Heart left ventricle (tissue), 16 donors: Measurements from ENCODE around the gene ULBP3. TPM values are rescaled to one million over a fixed set of nuclear protein-coding genes. Genes with fewer than 3 reads are reported as not detected.

Source experiments
- ATAC-seq, 4 donors: fragments of 200-7000 bp; cut with Tn5 transposase; one replicate each; pipeline ENCODE4 v1.9.1; 2020 to 2022; ENCODE audit warnings: moderate library complexity in 4 of 4, mild to moderate bottlenecking in 3 of 4, moderate number of reproducible peaks in 1 of 4
- DNase-seq, 5 donors: peaks; one replicate each; pipeline ENCODE4 v3.0.0-alpha.2; 2020
- H3K27ac ChIP-seq, 12 donors: fragments of 200-600 bp; sonication (generic) in 4 of 12; one replicate each; pipeline versions ENCODE4 v1.5.0 to v1.8.0; 2016 to 2022; ENCODE audit warnings: mild to moderate bottlenecking in 2 of 12
- H3K27me3 ChIP-seq, 9 donors: fragments of 200-600 bp; sonication (generic) in 2 of 9; one replicate each; pipeline versions ENCODE4 v1.5.1 to v1.8.0; 2016 to 2022; ENCODE audit warnings: mild to moderate bottlenecking in 3 of 9
- H3K36me3 ChIP-seq, 9 donors: fragments of 200-600 bp; sonication (generic) in 2 of 9; one replicate each; pipeline versions ENCODE4 v1.5.0 to v1.8.0; 2018 to 2022; ENCODE audit warnings: mild to moderate bottlenecking in 2 of 9
- H3K4me1 ChIP-seq, 12 donors: fragments of 200-600 bp; sonication (generic) in 4 of 12; one replicate each; pipeline versions ENCODE4 v1.5.0 to v1.8.0; 2016 to 2022; ENCODE audit warnings: mild to moderate bottlenecking in 3 of 12
- H3K4me3 ChIP-seq, 12 donors: fragments of 200-600 bp; sonication (generic) in 4 of 12; one replicate each; pipeline versions ENCODE4 v1.5.0 to v1.8.0; 2017 to 2022; ENCODE audit warnings: mild to moderate bottlenecking in 9 of 12, moderate library complexity in 4 of 12
- H3K9me3 ChIP-seq, 12 donors: fragments of 200-600 bp; sonication (generic) in 4 of 12; one replicate each; pipeline versions ENCODE4 v1.5.0 to v1.8.0; 2016 to 2022; ENCODE audit warnings: mild to moderate bottlenecking in 1 of 12
- POLR2A ChIP-seq, 2 donors: fragments of 450-650 bp; IDR thresholded peaks; one replicate each; pipeline ENCODE4 v1.6.1; 2017; ENCODE audit warnings: antibody characterized with exemption in 2 of 2, mild to moderate bottlenecking in 2 of 2, moderate library complexity in 2 of 2
- WGBS, 4 donors: extraction: QIAGEN DNeasy Blood & Tissue Kit in 2 of 4; methylation state at CpG; one replicate each; pipeline versions ENCODE4 v1.1.5 to v1.1.7; 2013 to 2018; 5-methylcytosine and 5-hydroxymethylcytosine counted together
- intact Hi-C, 10 donors: fragments of 100-400 bp; cut with DNase I; formaldehyde crosslinking; loops; one replicate each; pipeline versions ENCODE4 v1.11.1 to v1.14.2; 2022
- polyA plus RNA-seq, 2 donors: library from polyadenylated mRNA; stranded (reverse); fragments of 200-250 nt; gene quantifications; one replicate each; pipeline ENCODE4 v1.2.3, GENCODE V29; 2013
- total RNA-seq, 9 donors: library from RNA; depleted of rRNA in 2 of 9; stranded (reverse); fragments of >200 nt in 2 of 9; fragmentation: NEBNext Ultra II Directional in 3 of 9; extraction: Animal tissue kit (Norgen Biotek cat#: 25700) in 3 of 9; gene quantifications; one replicate each; pipeline versions ENCODE4 v1.1.0 to v1.2.4, GENCODE V29; 2016 to 2023
- TF ChIP-seq, protein P1 (sequence below), 12 donors: fragments of 200-600 bp; sonication (generic) in 4 of 12; IDR thresholded peaks; one replicate each; pipeline versions ENCODE4 v1.5.0 to v1.8.0; 2018 to 2022; ENCODE audit warnings: antibody characterized with exemption in 12 of 12, mild to moderate bottlenecking in 5 of 12
- donor health status: ischemic (EF 13 %, LVEDD 7.1; RV severe dilation, severe dysfunction).
- donor health status: healthy with polysubstance abuse.
- donor health status: DM: no; HTN: yes; CAD: no.
- donor health status: DM: no; HTN: no; CAD: no.
- donor health status: ischemic (EF 25% LVEDD 6.9; RV normal size, moderate dysfunction).
- donor health status: ischemic (EF 25% LVEDD 5.7; RV mildly dilated, moderate dysfunction).
- donor health status: healthy.
- donor health status: DM: yes; HTN: yes; CAD: no.
- donor health status: ischemic (EF 35%, LVEDD 5.7; RV mildly dilated, moderate dysfunction).
- donor health status: nonischemic (EF 11% LVEDD 7.7; RV severe dilation, severe dysfunction).
- donor health status: DM: yes; HTN: yes; CAD: no.
- donor health status: PGD.
- donor health status: ischemic (EF 29% LVEDD 5.4; RV normal size, mild dysfunction).
- donor health status: nonischemic (EF 23%, LVEDD 6.1; RV moderate dilation, normal function).

The ULBP3 gene
- total and polyA plus RNA-seq, 11 donors, result 0.72 to 3.6 (median 1.3) TPM; not detected in 1

DNA sequence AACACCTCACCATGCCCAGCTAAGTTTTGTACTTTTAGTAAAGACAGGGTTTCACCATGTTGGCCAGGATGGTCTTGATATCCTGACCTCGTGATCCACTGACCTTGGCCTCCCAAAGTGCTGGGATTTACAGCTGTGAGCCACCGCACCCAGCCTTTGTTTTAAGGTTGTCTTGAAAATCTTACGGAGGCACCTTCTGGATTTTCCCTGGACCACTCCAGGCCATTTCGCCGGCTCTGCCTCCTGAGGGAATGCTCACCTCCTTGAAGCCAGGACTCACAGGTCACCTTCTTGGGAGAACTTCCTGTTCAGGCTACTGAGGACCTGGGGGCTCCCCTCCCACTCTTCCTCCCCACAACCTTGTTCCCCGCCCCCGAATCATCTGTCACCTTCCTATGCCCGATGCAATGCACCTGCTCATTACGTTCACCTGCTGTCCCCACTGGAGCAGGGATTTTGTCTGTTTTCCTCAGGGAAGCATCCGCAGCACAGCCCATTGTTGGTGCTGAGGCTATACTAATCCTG, 24.2 kb downstream of the ULBP3 start:
- Histone ChIP-seq H3K27me3 (peaks cover 6 to 44% (median 12%) of the 10 kb centered on the region in 9 donors), H3K9me3 (no peaks in the 10 kb centered on the region), H3K4me1 (no peaks in the 10 kb centered on the region), H3K4me3 (no peak overlapping the region), H3K36me3 (no peaks in the 10 kb centered on the region), H3K27ac (no peak overlapping the region)
- DNase-seq (no peak), ATAC-seq (no peak)
- 89 to 93% (median 91%) methylated on average over 10 of the region's 10 CpGs for WGBS, 4 donors
- intact Hi-C loops, result no loop called here
- TF ChIP-seq, protein P1, sequence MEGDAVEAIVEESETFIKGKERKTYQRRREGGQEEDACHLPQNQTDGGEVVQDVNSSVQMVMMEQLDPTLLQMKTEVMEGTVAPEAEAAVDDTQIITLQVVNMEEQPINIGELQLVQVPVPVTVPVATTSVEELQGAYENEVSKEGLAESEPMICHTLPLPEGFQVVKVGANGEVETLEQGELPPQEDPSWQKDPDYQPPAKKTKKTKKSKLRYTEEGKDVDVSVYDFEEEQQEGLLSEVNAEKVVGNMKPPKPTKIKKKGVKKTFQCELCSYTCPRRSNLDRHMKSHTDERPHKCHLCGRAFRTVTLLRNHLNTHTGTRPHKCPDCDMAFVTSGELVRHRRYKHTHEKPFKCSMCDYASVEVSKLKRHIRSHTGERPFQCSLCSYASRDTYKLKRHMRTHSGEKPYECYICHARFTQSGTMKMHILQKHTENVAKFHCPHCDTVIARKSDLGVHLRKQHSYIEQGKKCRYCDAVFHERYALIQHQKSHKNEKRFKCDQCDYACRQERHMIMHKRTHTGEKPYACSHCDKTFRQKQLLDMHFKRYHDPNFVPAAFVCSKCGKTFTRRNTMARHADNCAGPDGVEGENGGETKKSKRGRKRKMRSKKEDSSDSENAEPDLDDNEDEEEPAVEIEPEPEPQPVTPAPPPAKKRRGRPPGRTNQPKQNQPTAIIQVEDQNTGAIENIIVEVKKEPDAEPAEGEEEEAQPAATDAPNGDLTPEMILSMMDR (IDR thresholded peaks at IDR 0.05), result no peak
- no peak for TF ChIP-seq POLR2A (IDR thresholded peaks at IDR 0.05)

DNA sequence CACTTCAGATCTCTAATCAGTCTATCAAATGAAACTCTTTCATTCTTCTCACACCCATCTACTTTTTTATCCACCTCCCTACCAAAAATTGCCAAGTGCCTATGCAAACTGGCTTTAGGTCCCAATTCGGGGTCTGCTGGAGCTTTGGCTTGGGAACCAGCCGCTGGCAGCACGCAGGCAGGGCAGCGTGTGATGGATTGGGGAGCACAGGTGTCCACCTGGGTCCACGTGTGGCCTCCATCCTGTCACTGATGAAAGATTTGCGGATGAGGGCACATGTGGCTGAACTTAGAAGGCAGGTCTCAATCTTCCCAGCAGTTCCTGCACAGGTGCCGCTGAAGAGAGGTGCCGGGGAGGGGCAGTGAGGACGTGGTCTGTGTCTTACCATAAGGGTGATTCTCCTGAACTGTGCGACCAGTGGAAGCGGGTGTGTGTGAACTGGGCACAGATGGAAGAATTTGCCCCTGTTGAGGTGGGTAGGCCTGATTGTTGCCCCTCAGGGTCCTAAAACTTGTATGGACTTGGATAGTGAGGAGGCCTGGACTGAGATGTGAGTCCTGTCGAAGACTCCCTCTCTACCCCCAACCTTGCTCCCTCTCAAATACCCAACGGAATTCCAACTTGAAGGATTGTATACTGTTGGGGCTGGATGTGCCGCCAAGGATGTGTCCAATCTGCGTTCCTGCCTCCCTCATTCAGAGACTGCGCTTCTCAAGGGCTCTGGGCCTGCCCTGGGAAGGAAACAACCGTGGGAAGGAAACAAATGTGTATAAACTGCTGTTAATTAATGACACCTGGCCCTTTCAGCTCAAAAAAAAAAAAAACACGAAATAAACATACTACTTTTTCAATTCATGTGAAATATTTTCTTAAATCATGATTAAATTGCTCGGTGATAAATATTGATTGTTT, 25.2 kb downstream of the ULBP3 start:
- Histone ChIP-seq H3K27ac (no peak overlapping the region), H3K36me3 (no peaks in the 10 kb centered on the region), H3K27me3 (peaks cover 8 to 54% (median 21%) of the 10 kb centered on the region in 9 donors), H3K4me1 (no peaks in the 10 kb centered on the region), H3K9me3 (no peaks in the 10 kb centered on the region), H3K4me3 (no peak overlapping the region)
- intact Hi-C loops, result no loop called here
- no peak for DNase-seq
- no peak for TF ChIP-seq POLR2A (IDR thresholded peaks at IDR 0.05)
- TF ChIP-seq, protein P1 (IDR thresholded peaks at IDR 0.05), result no peak
- no peak for ATAC-seq
- 79 to 90% (median 87%) methylated on average over 19 of the region's 19 CpGs for WGBS, 4 donors

DNA sequence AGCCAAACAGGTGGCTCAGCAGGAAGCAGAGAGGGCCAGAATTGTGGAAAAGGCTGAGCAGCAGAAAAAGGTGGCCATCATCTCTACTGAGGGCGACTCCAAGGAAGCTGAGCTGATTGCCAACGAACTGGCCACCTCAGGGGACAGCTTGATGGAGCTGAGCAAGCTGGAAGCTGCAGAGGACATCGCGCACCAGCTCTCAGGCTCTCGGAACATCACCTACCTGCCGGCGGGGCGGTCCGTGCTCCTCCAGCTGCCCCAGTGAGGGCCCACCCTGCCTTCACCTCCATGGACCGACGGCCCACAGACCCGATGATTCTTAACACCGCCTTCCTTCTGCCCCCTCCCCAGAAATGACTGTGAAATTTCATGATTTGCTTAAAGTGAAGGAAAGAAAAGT, 25.8 kb downstream of the ULBP3 start:
- H3K9me3 ChIP-seq, result no peaks in the 10 kb centered on the region
- no peak overlapping the region for H3K4me3 ChIP-seq
- no peaks in the 10 kb centered on the region for H3K36me3 ChIP-seq
- no peak for ATAC-seq
- no peak overlapping the region for H3K27ac ChIP-seq
- intact Hi-C loops, result no loop called here
- peaks cover 13 to 60% (median 27%) of the 10 kb centered on the region in 9 donors for H3K27me3 ChIP-seq
- WGBS, 4 donors, result 88 to 92% (median 90%) methylated on average over 13 of the region's 13 CpGs
- TF ChIP-seq, protein P1 (IDR thresholded peaks at IDR 0.05), result no peak
- TF ChIP-seq POLR2A (IDR thresholded peaks at IDR 0.05), result no peak
- H3K4me1 ChIP-seq, result peaks cover 0 to 4% (median 1%) of the 10 kb centered on the region in 12 donors
- DNase-seq, result no peak
